Stimulated activated CD4-positive, alpha-beta T cell treated with anti-CD3 and anti-CD28 coated beads, TNF-alpha, amount 100 ng/mL, for 4 hours (primary cell): Measurements from ENCODE around the gene HCRTR1.
"Not testable (repeated sequence)": the region's sequence is repeated elsewhere in the genome, so short reads cannot be mapped to it uniquely, and the experiment has no call there.

Experiments
- DNase-seq, 3 experiments: peaks; one replicate each; pipeline ENCODE4 v3.0.0-alpha.2; 2020; ENCODE audit warnings: low read depth in 3 of 3

Gene HCRTR1

GRCh38 chr1:31581821-31582810 is 35.4 kb upstream of the HCRTR1 start:
- no peak for DNase-seq

GRCh38 chr1:31583082-31583994 is 34.2 kb upstream of the HCRTR1 start:
- DNase-seq: no peak

GRCh38 chr1:31583995-31584868 is 33.3 kb upstream of the HCRTR1 start:
- DNase-seq: no peak

GRCh38 chr1:31584869-31585735 is 32.4 kb upstream of the HCRTR1 start:
- DNase-seq: no peak

GRCh38 chr1:31585736-31586365 is 31.6 kb upstream of the HCRTR1 start:
- DNase-seq: no peak

GRCh38 chr1:31586376-31587327 is 30.8 kb upstream of the HCRTR1 start:
- DNase-seq: no peak

GRCh38 chr1:31587328-31587699 is 30.2 kb upstream of the HCRTR1 start:
- DNase-seq: not testable (repeated sequence)

- DNase-seq: peak; percentile 7 to 23 (median 10)
Observed at GRCh38 chr1:31587720-31588423, 29.6 kb upstream of the HCRTR1 start.

GRCh38 chr1:31588751-31589515 is 28.6 kb upstream of the HCRTR1 start:
- no peak for DNase-seq

GRCh38 chr1:31591425-31592093 is 25.9 kb upstream of the HCRTR1 start:
- DNase-seq: no peak

- no peak for DNase-seq
Observed at GRCh38 chr1:31592132-31592531, 25.4 kb upstream of the HCRTR1 start.

GRCh38 chr1:31593136-31593665 is 24.3 kb upstream of the HCRTR1 start:
- no peak for DNase-seq

GRCh38 chr1:31593770-31594632 is 23.5 kb upstream of the HCRTR1 start:
- DNase-seq: peak in 2 of 3 experiments; percentile 27 to 36

GRCh38 chr1:31595836-31596736 is 21.4 kb upstream of the HCRTR1 start:
- no peak for DNase-seq

GRCh38 chr1:31596737-31597097 is 20.8 kb upstream of the HCRTR1 start:
- no peak for DNase-seq
